ENCODE measurements around the gene EFNA3. TPM values are rescaled to one million over a fixed set of nuclear protein-coding genes. Genes with fewer than 3 reads are reported as not detected.

The EFNA3 gene, protein sequence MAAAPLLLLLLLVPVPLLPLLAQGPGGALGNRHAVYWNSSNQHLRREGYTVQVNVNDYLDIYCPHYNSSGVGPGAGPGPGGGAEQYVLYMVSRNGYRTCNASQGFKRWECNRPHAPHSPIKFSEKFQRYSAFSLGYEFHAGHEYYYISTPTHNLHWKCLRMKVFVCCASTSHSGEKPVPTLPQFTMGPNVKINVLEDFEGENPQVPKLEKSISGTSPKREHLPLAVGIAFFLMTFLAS
- 1.3 TPM for total RNA-seq (2013)
- polyA plus RNA-seq (1 to 10 TPM in 1 of 3 donors, under 1 TPM in 2; 0.45 to 1.7 (median 0.92) TPM), polyA minus RNA-seq (1.9 and 2.1 TPM in 2 replicates), total RNA-seq (0 to 2.6 (median 0.12) reads per million in 11 experiments)

DNA sequence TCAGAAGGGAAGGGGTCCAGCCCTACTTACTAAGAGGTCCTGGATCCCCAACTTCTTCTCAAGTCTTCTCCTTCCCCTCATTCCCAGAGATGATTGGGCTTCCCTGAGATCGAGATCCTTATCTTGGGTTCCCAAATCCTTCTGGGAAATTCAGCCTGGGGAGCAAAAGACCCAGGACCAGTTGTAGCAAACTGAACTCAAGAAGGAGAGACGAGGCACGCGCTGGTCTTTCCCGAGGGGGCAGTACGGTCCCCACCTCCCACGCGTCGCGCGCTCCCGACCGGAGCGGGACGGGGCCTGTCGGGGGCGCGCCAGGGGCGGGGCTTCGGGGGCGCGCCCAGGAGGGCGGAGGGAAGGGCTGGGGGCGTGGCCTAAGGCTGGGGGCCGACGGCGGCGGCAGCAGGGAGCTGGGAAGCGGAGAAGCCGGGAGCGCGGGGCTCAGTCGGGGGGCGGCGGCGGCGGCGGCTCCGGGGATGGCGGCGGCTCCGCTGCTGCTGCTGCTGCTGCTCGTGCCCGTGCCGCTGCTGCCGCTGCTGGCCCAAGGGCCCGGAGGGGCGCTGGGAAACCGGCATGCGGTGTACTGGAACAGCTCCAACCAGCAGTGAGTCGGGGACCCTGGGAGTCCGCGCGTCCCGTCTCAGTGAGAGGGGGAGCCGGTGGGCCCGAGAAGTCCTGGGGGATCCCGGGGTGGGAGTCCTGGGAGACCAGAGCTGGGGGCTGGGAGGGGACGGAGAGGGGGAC, at the start of gene EFNA3:
Gene EFNA3, plus strand, starts transcription at position 369 of the 741 bp plus-strand sequence. Its CDS starts 105 bp downstream, at position 474.
- H3K36me3 ChIP-seq (replicated peaks in 1 of 2; ENCODE audit: control insufficient read depth in 1 of 2, insufficient read depth in 2 of 2, low read length in 2 of 2) = no peaks in the 10 kb centered on the region
- Mint-ChIP-seq H3K27ac (peak within 1 kb of the TSS in 1 of 7 donors; percentile 12), H3K4me3 (peak within 1 kb of the TSS; percentile 65 to 91), H3K27me3 (ENCODE audit: low read depth in 3 of 3) (peaks cover 54 to 77% (median 67%) of the 10 kb centered on the region in 3 donors), H3K9me3 (peaks cover 0 to 38% (median 15%) of the 10 kb centered on the region in 7 donors), H3K36me3 (peaks cover 13 to 17% of the 10 kb centered on the region in 2 donors), H3K4me1 (peaks cover 36% of the 10 kb centered on the region)
- 2% methylated on average over 55 of the region's 59 CpGs for WGBS (ENCODE audit: insufficient coverage)
- peak within 1 kb of the TSS in 1 of 3 experiments; percentile 67 for H3K4me3 ChIP-seq (replicated peaks in 1 of 3; ENCODE audit: low read depth in 2 of 3, low read length in 3 of 3)
- peak within 1 kb of the TSS; percentile 56 for H2AFZ ChIP-seq (ENCODE audit: insufficient read depth, low read depth, low read length, poor library complexity, severe bottlenecking)
- peaks cover 43 to 53% of the 10 kb centered on the region in 2 donors for H3K4me1 ChIP-seq (ENCODE audit: control insufficient read depth in 1 of 2, insufficient read depth in 2 of 2, low read length in 2 of 2)
- intact Hi-C loops (cut with micrococcal nuclease) = no loop called here
- H3K9ac ChIP-seq (ENCODE audit: insufficient read depth, low read length, poor library complexity, severe bottlenecking) = peak within 1 kb of the TSS; percentile 36
- H3K79me2 ChIP-seq (ENCODE audit: insufficient read depth, low read length) = no peaks in the 10 kb centered on the region
- TF ChIP-seq, protein P1, sequence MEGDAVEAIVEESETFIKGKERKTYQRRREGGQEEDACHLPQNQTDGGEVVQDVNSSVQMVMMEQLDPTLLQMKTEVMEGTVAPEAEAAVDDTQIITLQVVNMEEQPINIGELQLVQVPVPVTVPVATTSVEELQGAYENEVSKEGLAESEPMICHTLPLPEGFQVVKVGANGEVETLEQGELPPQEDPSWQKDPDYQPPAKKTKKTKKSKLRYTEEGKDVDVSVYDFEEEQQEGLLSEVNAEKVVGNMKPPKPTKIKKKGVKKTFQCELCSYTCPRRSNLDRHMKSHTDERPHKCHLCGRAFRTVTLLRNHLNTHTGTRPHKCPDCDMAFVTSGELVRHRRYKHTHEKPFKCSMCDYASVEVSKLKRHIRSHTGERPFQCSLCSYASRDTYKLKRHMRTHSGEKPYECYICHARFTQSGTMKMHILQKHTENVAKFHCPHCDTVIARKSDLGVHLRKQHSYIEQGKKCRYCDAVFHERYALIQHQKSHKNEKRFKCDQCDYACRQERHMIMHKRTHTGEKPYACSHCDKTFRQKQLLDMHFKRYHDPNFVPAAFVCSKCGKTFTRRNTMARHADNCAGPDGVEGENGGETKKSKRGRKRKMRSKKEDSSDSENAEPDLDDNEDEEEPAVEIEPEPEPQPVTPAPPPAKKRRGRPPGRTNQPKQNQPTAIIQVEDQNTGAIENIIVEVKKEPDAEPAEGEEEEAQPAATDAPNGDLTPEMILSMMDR (IDR thresholded peaks at IDR 0.05) = no peak
- peak within 1 kb of the TSS; percentile 77 for H3K4me2 ChIP-seq (replicated peaks; ENCODE audit: extremely low read depth, low read length, poor library complexity, severe bottlenecking)
- H4K20me1 ChIP-seq (ENCODE audit: insufficient read depth, low read length) = peaks cover 33% of the 10 kb centered on the region
- DNase-seq = peak in 1 of 3 donors; percentile 44
- no peak within 1 kb of the TSS for H3K27ac ChIP-seq (ENCODE audit: low read depth in 1 of 2, low read length in 2 of 2)
- peaks cover 0 to 16% of the 10 kb centered on the region in 2 donors for H3K9me3 ChIP-seq (replicated peaks in 1 of 2; ENCODE audit: control insufficient read depth in 1 of 2, insufficient read depth in 1 of 2, low read length in 2 of 2)
- peaks cover 54 to 73% of the 10 kb centered on the region in 2 donors for H3K27me3 ChIP-seq (ENCODE audit: control insufficient read depth in 2 of 2, insufficient read depth in 2 of 2, low read length in 2 of 2)

DNA sequence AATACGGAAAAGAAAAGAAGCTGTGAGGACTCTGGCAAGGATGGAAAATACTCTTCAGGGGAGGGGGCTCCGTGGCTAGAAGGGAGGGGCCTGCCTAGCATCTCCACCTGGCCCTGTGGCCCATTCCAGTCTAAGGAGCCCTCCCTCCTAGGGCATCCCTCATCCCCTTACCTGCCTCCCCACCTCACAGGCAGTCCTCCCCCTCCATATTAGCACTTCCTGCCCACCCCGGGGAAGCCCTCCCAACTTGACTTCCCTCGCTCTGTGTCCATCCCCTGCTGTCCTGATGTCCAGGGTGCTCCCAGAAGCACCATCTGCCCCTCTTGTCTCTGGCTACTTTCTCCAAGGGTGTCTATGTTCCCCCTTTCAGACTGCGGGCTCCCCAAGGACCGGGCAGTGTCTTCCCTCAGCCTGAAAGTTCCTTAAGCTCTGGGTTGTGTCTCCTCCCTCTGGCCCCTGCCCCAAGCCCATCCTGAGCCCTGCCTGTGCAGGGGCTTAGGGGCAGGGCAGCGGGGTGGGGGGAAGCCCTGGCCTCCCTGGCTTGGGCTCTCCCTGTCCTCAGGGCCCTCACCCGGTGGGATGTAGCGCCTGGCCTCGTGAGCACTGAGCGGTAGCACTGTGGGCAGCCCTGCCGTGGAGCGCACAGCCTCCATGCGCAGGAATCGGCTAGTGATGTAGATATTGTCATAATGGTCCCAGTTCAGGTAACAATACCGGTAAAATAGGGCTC, 49.0 kb upstream of the EFNA3 start:
- H3K36me3 Mint-ChIP-seq = peaks cover 0 to 3% of the 10 kb centered on the region in 2 donors
- peaks cover 2 to 9% (median 3%) of the 10 kb centered on the region in 3 donors for H3K27me3 Mint-ChIP-seq (ENCODE audit: low read depth in 3 of 3)
- peaks cover 0 to 1% (median 0%) of the 10 kb centered on the region in 7 donors for H3K9me3 Mint-ChIP-seq
- no peaks in the 10 kb centered on the region for H3K9me3 ChIP-seq (replicated peaks in 1 of 2; ENCODE audit: control insufficient read depth in 1 of 2, insufficient read depth in 1 of 2, low read length in 2 of 2)
- H3K4me3 Mint-ChIP-seq = no peak overlapping the region
- H3K27ac ChIP-seq (ENCODE audit: low read depth in 1 of 2, low read length in 2 of 2) = no peak overlapping the region
- H3K36me3 ChIP-seq (replicated peaks in 1 of 2; ENCODE audit: control insufficient read depth in 1 of 2, insufficient read depth in 2 of 2, low read length in 2 of 2) = no peaks in the 10 kb centered on the region
- H3K4me3 ChIP-seq (replicated peaks in 1 of 3; ENCODE audit: low read depth in 2 of 3, low read length in 3 of 3) = no peak overlapping the region
- TF ChIP-seq, protein P1 (IDR thresholded peaks at IDR 0.05) = no peak
- H3K79me2 ChIP-seq (ENCODE audit: insufficient read depth, low read length) = no peaks in the 10 kb centered on the region
- no peaks in the 10 kb centered on the region for H4K20me1 ChIP-seq (ENCODE audit: insufficient read depth, low read length)
- no peak overlapping the region for H3K4me2 ChIP-seq (replicated peaks; ENCODE audit: extremely low read depth, low read length, poor library complexity, severe bottlenecking)
- H2AFZ ChIP-seq (ENCODE audit: insufficient read depth, low read depth, low read length, poor library complexity, severe bottlenecking) = no peak overlapping the region
- H3K27ac Mint-ChIP-seq = peak overlapping the region in 2 of 7 donors; percentile 25 to 50
- intact Hi-C loops (cut with micrococcal nuclease) = no loop called here
- no peak for DNase-seq
- WGBS (ENCODE audit: insufficient coverage) = 98% methylated on average over 11 of the region's 16 CpGs
- H3K27me3 ChIP-seq (ENCODE audit: control insufficient read depth in 2 of 2, insufficient read depth in 2 of 2, low read length in 2 of 2) = no peaks in the 10 kb centered on the region
- peaks cover 13 to 14% of the 10 kb centered on the region in 2 donors for H3K4me1 ChIP-seq (ENCODE audit: control insufficient read depth in 1 of 2, insufficient read depth in 2 of 2, low read length in 2 of 2)
- no peak overlapping the region for H3K9ac ChIP-seq (ENCODE audit: insufficient read depth, low read length, poor library complexity, severe bottlenecking)
- peaks cover 21% of the 10 kb centered on the region for H3K4me1 Mint-ChIP-seq

Data from CD14-positive monocyte (primary cell).